Muscle of leg (tissue), 11 donors: ENCODE results near the gene LRRC47. TPM values are rescaled to one million over a fixed set of nuclear protein-coding genes. Genes with fewer than 3 reads are reported as not detected.

ENCODE experiments used
- DNase-seq: peaks from one replicate; pipeline ENCODE4 v3.0.0; 2013
- H3K27ac ChIP-seq: one replicate; pipeline ENCODE4 v1.5.1; 2013; ENCODE audit warnings: mild to moderate bottlenecking, low read length, control low read depth
- H3K27me3 ChIP-seq: one replicate; pipeline ENCODE4 v1.6.1; 2013; ENCODE audit warnings: low read length; ENCODE audit not compliant: control insufficient read depth, insufficient read depth
- H3K36me3 ChIP-seq: one replicate; pipeline ENCODE4 v1.6.1; 2013; ENCODE audit warnings: low read length; ENCODE audit not compliant: control insufficient read depth, insufficient read depth
- H3K4me1 ChIP-seq: one replicate; pipeline ENCODE4 v1.6.1; 2013; ENCODE audit warnings: low read length; ENCODE audit not compliant: control insufficient read depth, insufficient read depth
- H3K4me3 ChIP-seq: one replicate; pipeline ENCODE4 v1.5.1; 2013; ENCODE audit warnings: low read length, control low read depth
- H3K9me3 ChIP-seq: replicated peaks from 2 replicates; pipeline ENCODE4 v1.6.1; 2013; ENCODE audit warnings: low read depth, low read length; ENCODE audit not compliant: control insufficient read depth
- WGBS: methylation state at CpG from one replicate; pipeline ENCODE4 v1.1.5; 2013; ENCODE audit warnings: missing lambda C conversion rate; ENCODE audit not compliant: insufficient coverage; 5-methylcytosine and 5-hydroxymethylcytosine counted together
- polyA plus RNA-seq, 8 donors: library from polyadenylated mRNA; unstranded; fragments of 120-200 nt; gene quantifications; one replicate each; pipeline versions ENCODE4 v1.2.1 to v1.2.3, GENCODE V29; 2013; ENCODE audit warnings: inconsistent platforms in 1 of 8, low replicate concordance in 1 of 8; ENCODE audit not compliant: insufficient read length in 8 of 8, insufficient read depth in 1 of 8
- total RNA-seq: library from RNA; stranded (reverse); fragments of 120-200 nt; gene quantifications from one replicate; pipeline ENCODE4 v1.2.4, GENCODE V29; 2013

Gene LRRC47
- total and polyA plus RNA-seq, 9 donors, result 34.4 to 56.1 (median 50.1) TPM

DNA sequence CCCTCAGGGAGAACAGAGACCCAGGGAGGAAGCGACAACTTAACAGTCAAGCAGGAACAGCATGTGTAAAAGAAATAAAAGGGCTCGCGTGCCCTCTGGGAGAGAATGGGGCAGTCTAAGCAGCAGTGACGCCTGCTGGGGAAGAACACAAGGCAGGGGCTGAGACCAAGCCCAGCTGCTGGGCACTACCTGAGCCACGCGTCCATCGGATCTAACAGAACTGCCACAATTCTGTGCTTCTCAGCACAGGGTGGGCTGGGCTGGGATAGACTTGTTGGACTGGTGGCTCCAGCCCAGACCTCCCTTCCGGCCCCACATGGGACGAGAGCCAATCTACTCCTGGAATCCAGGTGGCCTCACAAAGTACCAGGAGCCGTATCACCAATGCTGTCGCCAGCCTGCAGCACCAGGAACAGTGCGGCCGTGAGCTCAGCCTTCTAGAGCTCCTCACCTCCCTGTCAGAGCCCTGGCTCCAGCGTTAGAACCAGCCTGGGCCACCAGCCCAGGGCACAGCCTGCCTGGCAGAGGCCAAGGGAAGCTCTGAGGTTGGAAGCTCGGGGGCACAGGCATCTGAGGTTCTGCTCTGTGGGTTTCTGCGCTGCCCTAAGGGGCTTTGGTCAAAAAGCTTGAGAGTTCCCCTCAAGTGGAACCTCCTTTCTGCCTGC lies 7.4 kb downstream of the LRRC47 start:
- Histone ChIP-seq H3K36me3 (peaks cover 63% of the 10 kb centered on the region), H3K27ac (no peak overlapping the region), H3K4me1 (no peaks in the 10 kb centered on the region), H3K4me3 (no peak overlapping the region), H3K9me3 (no peaks in the 10 kb centered on the region), H3K27me3 (no peaks in the 10 kb centered on the region)
- 85% methylated on average over 13 of the region's 16 CpGs for WGBS
- no peak for DNase-seq

DNA sequence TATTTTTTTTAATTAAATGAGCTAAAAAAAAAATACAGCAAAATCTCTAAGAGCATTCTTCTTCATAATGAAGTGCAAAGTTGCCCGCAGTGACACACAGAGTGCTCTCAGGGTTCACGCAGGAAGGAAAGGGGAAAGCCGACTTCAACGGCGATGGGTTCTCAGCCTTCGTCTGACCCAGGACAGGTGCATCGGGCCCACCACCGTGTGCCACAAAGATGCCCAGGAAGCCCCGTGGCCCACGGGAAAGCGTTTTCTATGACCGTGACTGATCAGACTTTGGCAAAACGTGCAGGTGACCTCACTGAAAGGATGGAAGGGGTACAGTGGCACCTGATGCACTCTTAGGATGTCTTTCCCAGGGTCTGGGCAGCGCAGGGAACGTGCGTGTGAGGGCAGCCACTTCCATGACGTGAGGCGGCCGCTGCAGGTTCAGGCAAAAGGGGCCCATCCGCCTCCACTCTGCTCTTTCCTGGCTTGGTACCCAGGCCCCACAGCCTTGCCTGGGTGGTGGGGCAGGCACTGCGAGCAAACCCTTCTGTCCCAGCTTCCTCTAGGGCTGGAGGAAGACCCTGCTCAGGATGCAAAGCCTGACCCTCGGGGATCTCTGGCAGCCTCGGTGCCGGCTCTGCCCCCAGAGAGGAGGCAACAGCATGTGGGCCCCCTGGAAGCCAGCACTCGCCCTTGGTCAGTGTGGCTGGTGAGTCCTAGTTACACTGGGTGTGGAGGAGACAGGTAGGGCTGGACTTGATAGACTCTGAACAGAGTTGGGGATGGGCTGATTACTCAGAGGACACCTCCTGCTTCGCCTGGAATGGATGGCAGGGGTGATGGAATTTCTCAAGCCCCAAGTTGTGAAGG lies 8.3 kb downstream of the LRRC47 start:
- DNase-seq, result no peak
- Histone ChIP-seq H3K4me3 (no peak overlapping the region), H3K9me3 (no peaks in the 10 kb centered on the region), H3K27me3 (no peaks in the 10 kb centered on the region), H3K4me1 (no peaks in the 10 kb centered on the region), H3K36me3 (peaks cover 67% of the 10 kb centered on the region), H3K27ac (no peak overlapping the region)
- 87% methylated on average over 26 of the region's 26 CpGs for WGBS

DNA sequence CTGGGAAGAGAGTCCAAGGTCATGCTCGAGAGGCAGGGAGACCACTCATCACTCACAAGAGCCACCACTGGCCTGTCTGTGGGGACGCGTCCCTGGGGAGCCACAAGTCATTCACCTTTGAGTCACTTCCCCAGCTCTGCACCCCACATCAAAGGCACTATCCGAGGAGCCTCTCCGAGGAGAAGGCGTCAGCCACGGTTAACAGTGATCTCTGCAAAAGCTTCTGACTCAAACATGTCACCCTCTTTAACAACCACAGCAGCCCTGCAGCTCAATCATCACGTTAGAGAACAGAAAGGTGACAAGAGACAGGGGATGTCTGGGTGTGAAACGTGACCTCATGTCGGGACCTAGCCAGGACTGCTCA lies 9.0 kb downstream of the LRRC47 start:
- Histone ChIP-seq H3K27ac (no peak overlapping the region), H3K9me3 (no peaks in the 10 kb centered on the region), H3K4me1 (no peaks in the 10 kb centered on the region), H3K27me3 (no peaks in the 10 kb centered on the region), H3K36me3 (peaks cover 65% of the 10 kb centered on the region), H3K4me3 (no peak overlapping the region)
- DNase-seq, result no peak
- 94% methylated on average over 3 of the region's 10 CpGs for WGBS

DNA sequence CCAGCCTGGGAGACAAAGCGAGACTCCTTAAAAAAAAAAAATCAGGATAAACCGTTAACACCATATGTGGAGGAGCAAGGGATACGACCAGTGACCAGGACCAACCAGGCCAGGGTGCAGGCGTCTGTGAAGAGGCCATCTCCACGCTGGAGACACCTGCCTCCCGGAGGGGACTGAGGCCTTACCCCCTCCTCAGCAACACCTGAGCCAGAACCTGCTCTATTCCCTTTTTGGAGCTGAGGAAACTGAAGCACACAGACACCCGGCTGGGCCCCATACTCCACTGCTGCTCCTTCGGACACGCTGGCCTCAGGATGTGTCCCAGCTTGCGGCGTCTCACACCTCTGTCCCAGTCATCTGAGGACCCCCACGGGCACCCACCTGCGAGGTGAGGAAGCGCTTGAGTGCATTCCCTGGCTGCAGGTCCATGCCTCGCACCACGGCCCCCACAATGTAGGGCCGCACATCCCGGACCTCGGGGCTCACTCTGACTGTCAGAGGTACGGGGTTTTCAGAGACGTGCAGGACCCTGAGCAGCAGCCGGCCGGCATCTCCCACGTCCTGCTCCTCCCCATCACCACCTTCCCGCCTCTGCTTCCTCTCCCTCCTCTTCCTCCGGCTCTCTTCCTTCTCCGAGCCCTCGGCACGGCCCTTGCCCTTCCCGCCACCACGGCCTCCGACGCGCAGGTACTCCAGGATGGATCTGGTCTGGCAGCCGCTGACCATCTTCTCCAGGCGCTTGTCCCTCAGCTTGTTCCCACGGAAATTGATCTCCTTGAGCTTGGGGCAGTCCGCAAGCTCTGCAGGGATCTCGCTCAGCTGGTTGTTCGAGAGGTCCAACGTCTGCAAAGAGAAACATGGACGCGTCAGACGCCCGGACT lies 9.6 kb downstream of the LRRC47 start:
- WGBS, result 95% methylated on average over 40 of the region's 45 CpGs
- DNase-seq, result no peak

DNA sequence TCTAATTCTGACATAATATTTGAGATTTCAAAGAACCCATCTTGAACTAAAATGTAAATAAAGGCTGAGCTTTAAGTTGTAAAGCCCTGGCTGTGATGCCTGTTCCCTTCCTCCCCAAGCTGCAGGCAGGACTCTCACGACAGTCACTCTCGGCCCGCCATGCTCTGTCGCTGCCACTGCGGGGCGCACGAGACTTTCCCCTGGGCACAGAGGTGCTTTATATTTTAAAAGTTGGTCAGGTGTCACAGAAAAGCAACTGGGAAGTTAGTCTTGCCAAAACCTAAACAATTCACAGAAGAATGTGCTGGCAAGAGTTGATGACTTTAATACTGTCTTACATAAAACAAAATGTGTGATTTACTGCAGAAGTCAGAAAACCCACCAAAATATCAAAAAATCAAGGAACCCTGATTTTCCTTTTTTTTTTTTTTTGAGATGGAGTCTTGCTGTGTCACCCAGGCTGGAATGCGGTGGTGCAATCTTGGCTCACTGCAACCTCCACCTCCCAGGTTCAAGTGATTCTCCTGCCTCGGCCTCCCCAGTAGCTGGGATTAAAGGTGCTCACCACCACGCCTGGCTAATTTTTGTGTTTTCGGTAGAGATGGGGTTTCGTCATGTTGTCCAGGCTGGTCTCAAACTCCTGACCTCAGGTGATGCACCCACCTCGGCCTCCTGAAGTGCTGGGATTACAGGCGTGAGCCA lies 10.7 kb downstream of the LRRC47 start:
- peaks cover 73% of the 10 kb centered on the region for H3K36me3 ChIP-seq
- H3K27me3 ChIP-seq, result no peaks in the 10 kb centered on the region
- WGBS, result 98% methylated on average over 5 of the region's 14 CpGs
- no peaks in the 10 kb centered on the region for H3K4me1 ChIP-seq
- no peak for DNase-seq
- H3K9me3 ChIP-seq, result no peaks in the 10 kb centered on the region
- H3K27ac ChIP-seq, result no peak overlapping the region
- H3K4me3 ChIP-seq, result no peak overlapping the region

More for the DNA sequence above, 9.6 kb downstream of the LRRC47 start:
- Histone ChIP-seq H3K4me1 (no peaks in the 10 kb centered on the region), H3K9me3 (no peaks in the 10 kb centered on the region), H3K27me3 (no peaks in the 10 kb centered on the region), H3K4me3 (no peak overlapping the region), H3K27ac (no peak overlapping the region), H3K36me3 (peaks cover 65% of the 10 kb centered on the region)

DNA sequence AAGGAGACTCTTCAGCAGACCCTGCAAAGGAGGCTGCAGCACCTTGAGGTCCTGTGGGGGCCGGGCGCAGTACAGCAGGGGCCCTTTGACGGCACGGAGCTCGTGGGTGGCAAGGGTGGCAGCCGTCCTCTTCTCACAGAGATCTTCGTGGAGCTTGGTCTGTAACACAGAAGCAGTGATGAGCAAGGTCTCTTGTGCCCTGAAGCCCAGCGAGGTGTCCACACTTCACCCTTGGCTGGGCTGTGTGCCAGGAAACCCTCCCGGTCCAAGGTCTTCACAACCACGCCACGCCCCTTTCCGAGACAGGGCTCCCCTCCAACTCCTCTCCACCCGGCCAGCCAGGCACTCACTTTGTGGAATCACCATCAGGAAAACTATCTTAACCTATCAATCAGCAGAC lies 11.3 kb downstream of the LRRC47 start:
- Histone ChIP-seq H3K27ac (no peak overlapping the region), H3K27me3 (no peaks in the 10 kb centered on the region), H3K9me3 (no peaks in the 10 kb centered on the region), H3K36me3 (peaks cover 73% of the 10 kb centered on the region), H3K4me3 (no peak overlapping the region), H3K4me1 (no peaks in the 10 kb centered on the region)
- 77% methylated on average over 13 of the region's 13 CpGs for WGBS
- no peak for DNase-seq

DNA sequence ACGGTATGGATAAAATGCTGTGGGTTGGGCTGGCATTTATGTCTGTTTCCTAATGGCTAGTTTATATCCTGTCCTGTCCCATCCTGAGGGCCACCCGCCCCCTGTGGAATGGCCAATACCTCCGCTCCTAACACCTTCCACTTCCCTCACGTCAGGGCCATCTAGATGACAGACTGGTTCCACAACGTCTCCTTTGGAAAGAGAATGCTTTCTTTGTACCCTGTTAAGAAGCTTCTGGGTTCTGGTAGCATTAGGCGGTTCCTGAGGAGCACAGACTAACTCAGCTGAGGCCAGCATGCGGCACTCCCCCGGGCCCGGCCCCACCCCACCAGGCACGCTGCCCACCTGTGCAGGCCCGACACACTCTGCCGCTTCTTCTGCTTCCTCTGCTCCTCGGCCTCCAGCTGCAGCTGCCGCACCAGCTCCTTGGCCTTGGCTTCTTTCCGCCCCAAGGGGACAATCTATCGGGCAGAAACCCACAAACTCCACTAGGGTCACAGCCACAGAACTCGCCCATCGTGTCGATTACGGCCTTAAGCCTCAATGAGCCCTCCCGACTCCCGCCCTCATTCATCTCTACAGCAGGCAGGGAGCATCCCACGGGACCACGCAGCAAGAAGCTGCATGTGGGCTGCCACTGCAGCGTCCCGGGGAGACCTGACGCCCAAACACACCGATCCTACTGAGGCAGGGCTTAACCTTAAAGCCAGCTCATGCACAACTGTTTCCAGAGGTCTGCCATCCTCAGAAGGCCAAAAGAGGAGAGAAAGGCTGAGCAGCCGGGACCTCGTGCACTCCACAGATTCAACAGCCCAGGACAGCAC lies 12.4 kb downstream of the LRRC47 start:
- 88% methylated on average over 11 of the region's 30 CpGs for WGBS
- no peak for DNase-seq
- no peak overlapping the region for H3K4me3 ChIP-seq
- H3K36me3 ChIP-seq, result peaks cover 77% of the 10 kb centered on the region
- peaks cover 2% of the 10 kb centered on the region for H3K4me1 ChIP-seq
- H3K9me3 ChIP-seq, result no peaks in the 10 kb centered on the region
- H3K27ac ChIP-seq, result no peak overlapping the region
- H3K27me3 ChIP-seq, result no peaks in the 10 kb centered on the region

DNA sequence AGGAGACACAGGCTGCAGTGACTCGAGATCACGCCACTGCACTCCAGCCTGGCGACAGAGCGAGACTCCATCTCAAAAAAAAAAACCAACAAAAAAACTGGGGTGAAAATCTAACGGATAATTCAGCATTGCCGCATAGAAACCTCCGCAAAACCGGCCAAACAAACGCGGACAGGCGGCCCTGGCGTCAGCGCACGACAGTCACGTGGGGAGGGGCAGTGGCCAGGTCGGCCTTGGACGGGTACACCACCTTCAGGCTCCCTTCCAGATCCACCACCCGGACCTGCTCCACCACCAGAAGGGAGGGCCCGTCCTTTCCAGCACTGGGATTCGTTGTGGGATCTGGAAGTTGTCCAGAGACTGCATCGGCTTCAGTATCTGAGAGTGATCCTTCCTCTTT lies 15.4 kb downstream of the LRRC47 start:
- H3K4me3 ChIP-seq, result no peak overlapping the region
- no peak overlapping the region for H3K27ac ChIP-seq
- no peak for DNase-seq
- H3K4me1 ChIP-seq, result peaks cover 22% of the 10 kb centered on the region
- H3K27me3 ChIP-seq, result no peaks in the 10 kb centered on the region
- WGBS, result 86% methylated on average over 17 of the region's 21 CpGs
- H3K9me3 ChIP-seq, result no peaks in the 10 kb centered on the region
- peaks cover 63% of the 10 kb centered on the region for H3K36me3 ChIP-seq

DNA sequence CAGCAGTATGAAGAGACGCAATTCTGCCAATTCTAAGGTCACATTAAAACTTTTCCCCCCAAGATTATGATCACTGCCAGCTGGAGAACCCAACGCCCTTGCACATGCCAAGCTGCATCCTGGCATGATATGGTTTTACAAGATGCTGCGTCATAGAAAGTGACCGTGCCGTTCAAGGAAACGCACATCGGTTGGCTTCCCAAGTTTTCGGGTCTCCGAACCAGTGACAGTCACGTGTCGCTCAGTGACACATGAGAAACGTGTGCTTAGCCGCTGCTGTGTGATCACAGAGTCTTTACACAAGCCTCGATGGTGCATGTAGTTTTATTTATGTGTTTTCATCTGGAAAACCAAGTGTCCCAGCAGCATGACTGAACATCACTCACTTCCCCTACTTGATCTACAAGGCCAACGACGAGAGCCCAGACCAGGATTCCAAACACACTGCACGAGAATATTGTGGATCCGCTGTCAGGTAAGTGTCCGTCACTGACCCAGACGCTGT lies 16.3 kb downstream of the LRRC47 start:
- H3K27me3 ChIP-seq, result no peaks in the 10 kb centered on the region
- no peak overlapping the region for H3K4me3 ChIP-seq
- DNase-seq, result no peak
- H3K36me3 ChIP-seq, result peaks cover 55% of the 10 kb centered on the region
- H3K9me3 ChIP-seq, result no peaks in the 10 kb centered on the region
- H3K4me1 ChIP-seq, result peaks cover 31% of the 10 kb centered on the region
- WGBS, result 92% methylated on average over 16 of the region's 20 CpGs
- H3K27ac ChIP-seq, result no peak overlapping the region
